Measurements from ENCODE around the gene KIF21A.

DNA sequence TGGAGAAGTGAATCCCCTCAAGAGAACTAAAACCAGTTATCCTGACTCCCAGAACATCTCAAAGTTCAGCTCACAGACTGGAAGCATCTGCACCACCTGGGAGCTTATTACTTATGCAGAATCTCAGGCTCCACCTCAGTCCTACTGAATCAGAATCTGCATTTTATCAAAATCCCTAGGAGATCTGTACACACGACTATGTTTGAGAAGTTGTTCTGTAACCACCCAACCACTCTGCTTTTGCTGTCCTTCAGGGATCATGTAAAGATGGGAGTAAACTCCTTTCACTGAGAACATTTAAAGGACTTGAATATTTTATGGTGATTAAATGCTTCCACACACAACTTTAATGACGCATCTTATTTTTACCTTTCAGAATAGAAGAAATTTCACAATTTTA is 98.0 kb downstream of the KIF21A start:
- TF ChIP-seq, protein P1, sequence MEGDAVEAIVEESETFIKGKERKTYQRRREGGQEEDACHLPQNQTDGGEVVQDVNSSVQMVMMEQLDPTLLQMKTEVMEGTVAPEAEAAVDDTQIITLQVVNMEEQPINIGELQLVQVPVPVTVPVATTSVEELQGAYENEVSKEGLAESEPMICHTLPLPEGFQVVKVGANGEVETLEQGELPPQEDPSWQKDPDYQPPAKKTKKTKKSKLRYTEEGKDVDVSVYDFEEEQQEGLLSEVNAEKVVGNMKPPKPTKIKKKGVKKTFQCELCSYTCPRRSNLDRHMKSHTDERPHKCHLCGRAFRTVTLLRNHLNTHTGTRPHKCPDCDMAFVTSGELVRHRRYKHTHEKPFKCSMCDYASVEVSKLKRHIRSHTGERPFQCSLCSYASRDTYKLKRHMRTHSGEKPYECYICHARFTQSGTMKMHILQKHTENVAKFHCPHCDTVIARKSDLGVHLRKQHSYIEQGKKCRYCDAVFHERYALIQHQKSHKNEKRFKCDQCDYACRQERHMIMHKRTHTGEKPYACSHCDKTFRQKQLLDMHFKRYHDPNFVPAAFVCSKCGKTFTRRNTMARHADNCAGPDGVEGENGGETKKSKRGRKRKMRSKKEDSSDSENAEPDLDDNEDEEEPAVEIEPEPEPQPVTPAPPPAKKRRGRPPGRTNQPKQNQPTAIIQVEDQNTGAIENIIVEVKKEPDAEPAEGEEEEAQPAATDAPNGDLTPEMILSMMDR (IDR thresholded peaks at IDR 0.05): no peak
- no peak for TF ChIP-seq POLR2A (IDR thresholded peaks at IDR 0.05)
